ENCODE results near the gene PDE1A.

DNA sequence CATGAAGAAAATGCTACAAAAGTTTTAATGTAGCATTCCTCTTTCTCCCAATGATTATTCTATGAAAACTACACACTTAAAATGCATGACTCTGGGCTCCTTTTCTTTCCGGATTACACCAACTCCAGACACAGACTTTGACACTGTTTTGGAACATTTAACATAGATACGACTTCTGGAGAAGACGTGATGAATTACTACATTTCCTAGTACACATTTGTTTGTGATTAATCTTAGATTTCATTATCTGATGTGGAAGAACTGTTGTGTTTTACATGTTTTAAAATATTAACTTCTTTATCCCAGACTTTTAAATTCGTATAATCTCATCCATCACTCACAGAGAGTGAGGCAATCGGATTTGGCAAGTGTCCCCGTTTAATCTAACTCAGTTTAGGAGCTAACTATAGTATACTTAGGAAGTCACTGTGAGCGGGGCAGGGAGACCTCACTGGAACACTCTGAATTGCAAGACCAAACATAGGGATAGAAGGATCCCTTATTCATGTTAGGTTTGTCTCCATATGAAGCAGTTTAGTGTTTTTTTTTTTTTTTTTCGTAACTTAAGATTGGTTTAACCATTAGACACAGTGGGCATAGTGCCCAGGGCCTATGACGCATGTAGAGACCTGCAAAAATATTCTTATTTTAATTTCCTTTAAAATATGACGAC is 66.7 kb downstream of the PDE1A start:
- TF ChIP-seq, protein P1, sequence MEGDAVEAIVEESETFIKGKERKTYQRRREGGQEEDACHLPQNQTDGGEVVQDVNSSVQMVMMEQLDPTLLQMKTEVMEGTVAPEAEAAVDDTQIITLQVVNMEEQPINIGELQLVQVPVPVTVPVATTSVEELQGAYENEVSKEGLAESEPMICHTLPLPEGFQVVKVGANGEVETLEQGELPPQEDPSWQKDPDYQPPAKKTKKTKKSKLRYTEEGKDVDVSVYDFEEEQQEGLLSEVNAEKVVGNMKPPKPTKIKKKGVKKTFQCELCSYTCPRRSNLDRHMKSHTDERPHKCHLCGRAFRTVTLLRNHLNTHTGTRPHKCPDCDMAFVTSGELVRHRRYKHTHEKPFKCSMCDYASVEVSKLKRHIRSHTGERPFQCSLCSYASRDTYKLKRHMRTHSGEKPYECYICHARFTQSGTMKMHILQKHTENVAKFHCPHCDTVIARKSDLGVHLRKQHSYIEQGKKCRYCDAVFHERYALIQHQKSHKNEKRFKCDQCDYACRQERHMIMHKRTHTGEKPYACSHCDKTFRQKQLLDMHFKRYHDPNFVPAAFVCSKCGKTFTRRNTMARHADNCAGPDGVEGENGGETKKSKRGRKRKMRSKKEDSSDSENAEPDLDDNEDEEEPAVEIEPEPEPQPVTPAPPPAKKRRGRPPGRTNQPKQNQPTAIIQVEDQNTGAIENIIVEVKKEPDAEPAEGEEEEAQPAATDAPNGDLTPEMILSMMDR (IDR thresholded peaks at IDR 0.05): no peak
- TF ChIP-seq EP300 (IDR thresholded peaks at IDR 0.05; ENCODE audit: low read depth) (no peak), POLR2AphosphoS5 (IDR thresholded peaks at IDR 0.05) (peak in 2 of 3 donors; percentile 19 to 47)
